Islet of Langerhans (tissue), 1 donor: Measurements from ENCODE around the gene TICRR.
"Not testable (repeated sequence)": the region's sequence is repeated elsewhere in the genome, so short reads cannot be mapped to it uniquely, and the experiment has no call there.

Experiments used
- FAIRE-seq: peaks from one replicate; lab custom pipeline; 2011; peaks lifted over from hg19 to GRCh38; lab: Jason Lieb, UNC

Gene TICRR

DNA sequence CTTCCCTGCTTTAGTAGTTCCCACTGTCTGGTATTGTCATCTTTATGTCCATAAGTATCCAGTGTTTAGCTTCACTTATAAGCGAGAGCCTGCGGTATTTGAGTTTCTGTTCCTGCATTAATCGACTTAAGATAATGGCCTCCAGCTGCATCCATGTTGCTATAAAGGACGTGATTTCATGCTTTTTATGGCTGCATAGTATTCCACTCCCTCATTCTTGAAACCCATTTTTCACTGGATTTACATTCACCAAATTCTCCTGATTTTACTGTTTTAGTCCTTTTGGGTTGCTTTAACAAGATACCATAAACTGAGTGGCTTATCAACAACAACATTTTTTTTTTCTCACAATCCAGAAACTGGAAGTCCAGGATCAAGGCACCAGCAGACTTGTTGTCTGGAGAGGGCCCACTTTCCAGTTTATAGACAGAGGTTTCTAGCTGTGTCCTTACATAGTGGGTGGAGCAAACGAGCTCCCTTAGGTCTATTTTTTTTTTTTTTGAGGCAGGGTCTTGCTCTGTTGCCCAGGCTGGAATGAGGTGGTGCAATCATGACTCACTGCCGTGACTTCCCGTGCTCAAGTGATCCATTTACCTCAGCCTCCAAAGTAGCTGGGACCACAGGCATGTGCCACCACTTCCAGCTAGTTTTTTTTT is 6.1 kb upstream of the TICRR start:
- FAIRE-seq, result no peak

DNA sequence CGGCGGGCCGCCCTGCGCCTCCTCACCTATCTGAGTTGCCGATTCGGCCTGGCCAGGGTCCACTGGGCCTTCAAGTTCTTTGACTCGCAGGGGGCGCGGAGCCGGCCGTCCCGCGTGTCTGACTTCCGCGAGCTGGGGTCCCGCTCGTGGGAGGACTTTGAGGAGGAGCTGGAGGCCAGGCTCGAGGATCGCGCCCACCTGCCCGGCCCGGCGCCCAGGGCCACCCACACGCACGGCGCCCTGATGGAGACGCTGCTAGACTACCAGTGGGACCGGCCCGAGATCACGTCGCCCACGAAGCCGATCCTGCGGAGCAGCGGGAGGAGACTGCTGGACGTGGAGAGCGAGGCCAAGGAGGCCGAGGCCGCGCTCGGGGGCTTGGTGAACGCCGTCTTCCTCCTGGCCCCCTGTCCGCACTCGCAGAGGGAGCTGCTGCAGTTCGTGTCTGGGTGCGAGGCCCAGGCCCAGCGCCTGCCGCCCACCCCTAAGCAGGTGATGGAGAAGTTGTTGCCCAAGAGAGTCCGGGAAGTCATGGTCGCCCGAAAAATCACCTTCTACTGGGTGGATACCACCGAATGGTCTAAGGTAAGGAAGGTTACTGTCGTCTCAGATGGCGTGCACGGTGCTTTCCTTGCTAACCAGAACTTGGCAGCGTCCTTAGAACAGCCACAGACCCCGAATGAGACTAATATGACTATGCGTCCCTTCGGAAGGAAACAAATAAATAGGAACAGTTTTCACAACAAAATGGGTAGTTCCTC is 567 bp downstream of the TICRR start:
- FAIRE-seq, result no peak

DNA sequence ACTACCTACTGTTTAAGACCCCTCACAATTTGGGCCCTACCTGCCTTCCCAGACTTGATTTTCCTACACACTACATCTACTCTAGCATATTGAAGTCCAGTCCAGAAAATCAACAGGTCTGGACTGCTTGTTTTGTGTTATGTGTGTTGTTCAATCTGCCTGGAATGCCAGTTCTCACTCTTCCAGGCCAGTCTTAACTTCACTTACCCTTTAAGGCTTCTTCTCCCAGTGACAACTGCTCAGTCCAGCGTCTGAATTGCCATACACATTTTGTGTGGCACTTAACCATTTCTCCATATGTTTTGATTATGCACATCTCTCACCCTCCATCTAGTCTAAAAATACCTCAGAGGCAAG is 1.1 kb downstream of the TICRR start:
- no peak for FAIRE-seq

DNA sequence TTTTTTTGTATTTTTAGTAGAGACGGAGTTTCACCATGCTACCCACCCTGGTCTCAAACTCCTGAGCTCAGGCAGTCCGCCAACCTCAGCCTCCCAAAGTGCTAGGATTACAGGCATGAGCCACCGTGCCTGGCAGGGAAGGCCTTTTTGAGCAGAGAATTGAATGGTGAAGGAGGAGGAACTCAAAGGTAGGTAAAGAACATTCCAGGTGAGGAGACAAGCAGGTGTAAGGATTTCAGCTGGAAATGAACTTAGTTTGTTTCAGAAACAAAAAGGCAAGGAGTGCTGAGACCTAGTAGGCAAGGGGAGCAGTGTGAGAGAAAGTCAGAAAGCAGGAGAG is 2.5 kb downstream of the TICRR start:
- FAIRE-seq, result no peak

DNA sequence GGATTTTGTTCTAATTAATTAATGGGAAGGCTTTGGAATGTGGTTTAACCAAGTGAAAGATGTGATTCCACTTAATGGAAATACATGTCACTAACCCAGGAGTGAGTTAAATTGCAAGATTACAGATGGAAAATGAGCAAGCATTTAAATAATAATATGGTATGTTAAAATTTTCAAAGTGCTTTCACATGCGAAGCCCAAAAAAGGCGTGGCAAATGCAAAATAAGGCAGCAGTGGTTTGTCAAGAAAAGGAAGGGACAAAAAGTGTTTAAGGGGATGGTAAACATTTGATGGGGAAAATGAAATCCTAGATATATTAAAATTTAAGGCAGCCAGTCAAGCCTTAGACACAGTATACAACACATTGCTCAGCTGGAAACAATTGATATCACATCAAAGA is 2.9 kb downstream of the TICRR start:
- no peak for FAIRE-seq

DNA sequence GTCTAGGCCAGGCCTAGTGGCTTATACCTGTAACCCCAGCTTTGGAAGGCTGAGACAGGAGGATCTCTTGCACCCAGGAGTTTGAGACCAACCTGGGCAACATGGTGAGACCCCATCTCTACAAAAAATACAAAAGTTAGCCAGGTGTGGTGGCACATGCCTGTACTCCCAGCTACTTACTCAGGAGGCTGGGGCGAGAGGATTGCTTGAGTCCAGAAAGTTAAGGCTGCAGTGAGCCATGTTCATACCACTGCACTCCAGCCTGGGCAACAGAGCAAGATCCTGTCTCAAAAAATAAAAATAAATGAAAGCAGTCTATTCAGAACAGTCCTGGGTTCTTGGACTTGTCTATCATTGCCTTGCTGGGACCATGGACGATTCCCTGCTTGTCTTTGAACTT is 5.5 kb downstream of the TICRR start:
- not testable (repeated sequence) for FAIRE-seq

DNA sequence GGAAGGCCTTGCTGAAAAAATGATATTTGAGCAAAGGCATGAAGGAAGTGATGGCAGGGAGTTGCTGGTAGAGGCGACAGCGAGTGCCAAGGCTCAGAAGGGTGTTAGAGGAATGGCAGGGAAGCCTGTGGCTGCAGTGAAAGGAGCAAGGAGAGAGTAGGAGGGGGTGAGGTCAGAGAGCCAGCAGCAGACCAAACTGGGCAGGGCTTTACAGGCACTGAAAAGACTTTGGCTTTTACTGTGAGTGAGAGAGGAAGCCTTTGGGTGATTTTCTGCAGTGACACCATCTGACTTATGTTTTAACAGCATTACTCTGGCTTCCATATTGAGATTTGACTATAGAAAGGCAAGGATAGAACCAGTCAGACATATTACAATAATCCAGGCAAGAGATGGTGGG is 11.4 kb downstream of the TICRR start:
- no peak for FAIRE-seq

DNA sequence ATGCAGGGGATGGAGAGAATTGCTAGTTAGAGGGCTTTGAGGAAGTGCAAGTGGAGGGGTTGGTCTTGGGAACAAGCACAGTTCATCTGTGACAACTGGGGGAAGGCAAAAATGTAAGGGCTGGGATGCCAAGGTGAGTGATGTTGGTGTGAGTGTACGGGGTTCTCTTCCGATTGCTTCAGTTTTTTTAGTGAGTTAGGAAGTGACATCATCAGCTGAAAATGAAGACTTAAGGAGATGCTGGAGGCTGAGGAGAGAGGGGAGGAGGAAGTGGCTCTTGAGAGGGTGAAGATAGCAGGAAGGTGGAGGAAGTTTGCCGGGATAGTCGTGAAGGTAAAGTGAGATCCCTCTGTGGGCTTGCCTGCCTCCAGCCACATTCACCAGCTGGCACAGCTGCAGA is 12.7 kb downstream of the TICRR start:
- no peak for FAIRE-seq

DNA sequence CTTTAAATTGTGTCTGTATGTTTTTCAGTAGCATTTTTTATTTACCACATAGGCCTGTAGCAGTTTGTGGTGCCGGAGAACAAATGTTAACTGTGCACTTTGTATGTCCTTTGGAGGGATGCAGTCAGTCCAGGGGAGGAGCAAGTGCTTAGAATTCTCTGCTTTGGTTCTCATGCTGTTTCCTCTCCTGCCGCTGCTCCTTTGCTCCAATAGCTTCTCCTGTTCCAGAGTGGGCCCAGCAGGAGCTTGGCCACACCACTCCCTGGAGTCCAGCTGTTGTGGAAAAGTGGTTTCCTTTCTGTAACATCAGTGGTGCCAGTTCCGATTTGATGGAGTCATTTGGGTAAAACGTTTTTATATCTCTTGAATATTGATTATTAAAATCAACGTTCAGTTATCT is 16.6 kb downstream of the TICRR start:
- FAIRE-seq, result no peak

DNA sequence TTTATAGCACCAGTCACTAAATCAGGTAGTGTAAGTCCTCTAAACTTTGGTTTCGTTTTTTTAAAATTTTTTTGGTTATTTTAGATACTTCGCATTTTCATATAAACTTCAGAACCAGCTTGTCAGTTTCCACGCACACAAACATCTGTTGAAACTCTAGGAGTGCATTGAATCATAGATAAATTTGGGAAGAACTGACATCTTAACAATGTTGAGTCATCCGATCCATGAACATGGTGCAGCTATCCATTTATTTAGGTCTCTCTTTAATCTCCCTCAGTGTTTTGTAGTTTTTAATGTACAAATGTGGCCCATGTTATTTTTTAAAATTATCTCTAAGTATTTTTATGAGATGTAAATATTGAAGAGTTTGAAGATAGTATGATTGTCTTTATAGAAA is 17.7 kb downstream of the TICRR start:
- FAIRE-seq, result no peak

DNA sequence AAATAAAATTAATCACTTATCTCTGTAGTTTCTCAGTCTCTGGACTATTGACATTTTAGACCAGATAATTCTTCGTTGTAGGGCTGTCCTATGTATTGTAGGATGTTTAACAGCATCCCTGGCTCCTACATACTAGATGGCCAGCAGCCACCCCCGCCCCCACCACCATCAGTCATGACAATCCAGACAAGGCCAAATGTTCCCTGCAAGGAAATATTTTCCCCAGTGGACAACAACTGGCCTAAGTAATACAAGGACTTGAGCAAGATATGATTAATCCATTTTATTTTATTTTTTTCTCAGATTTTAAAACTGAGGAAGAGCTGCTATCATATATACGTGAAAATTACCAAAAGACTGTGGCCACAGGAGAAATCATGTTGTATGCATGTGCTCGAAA is 23.8 kb downstream of the TICRR start:
- no peak for FAIRE-seq

DNA sequence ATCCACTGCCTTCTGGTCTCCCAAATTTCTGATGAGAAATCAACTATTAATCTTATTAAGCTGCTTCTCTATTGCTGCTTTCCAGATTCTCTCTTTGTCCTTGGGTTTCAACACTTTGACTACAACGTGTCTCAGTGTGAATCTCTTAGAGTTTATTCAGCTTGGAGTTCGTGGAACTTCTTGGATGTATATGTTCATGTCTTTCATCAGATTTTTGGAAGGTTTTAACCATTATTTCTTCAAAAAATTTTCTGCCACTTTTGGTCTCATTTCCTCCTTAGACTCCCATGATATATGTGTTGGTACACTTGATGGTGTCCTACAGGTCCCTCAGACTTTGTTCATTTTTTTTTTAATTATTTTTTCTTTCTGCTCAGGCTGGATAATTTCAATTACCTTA is 36.0 kb downstream of the TICRR start:
- FAIRE-seq, result no peak

DNA sequence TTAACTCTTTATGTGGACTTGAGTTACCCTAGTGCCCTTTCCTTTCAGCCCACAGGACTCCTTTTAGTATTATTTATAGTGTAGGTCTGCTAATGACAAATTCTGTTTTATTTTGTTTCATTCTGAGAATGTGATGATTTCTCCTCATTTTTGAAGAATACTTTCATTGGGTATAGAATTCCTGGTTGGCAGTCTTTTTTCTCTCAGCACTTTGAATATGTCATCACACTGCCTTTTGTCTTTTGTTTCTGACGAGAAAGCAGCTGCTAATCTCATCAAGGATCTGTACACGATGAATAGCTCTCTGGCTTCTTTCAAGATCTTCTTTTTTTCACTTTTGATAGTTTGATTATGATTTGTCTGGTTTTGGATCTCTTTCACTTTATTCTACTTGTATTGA is 37.8 kb downstream of the TICRR start:
- no peak for FAIRE-seq

DNA sequence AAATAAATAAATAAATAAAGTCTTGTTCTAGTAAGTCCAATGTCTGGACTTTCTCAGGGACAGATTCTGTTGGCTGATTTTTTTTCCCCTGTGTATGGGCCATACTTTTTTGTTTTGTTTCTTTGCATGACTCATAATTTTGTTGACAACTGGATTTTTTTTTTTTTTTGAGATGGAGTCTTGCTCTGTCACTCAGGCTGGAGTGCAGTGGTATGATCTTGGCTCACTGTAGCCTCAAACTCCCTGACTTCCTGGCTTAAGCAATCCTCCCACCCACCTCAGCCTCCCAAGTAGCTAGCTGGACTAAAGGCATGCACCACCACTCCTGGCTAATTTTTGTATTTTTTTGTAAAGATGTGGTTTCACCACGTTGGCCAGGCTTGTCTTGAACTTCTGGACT is 38.9 kb downstream of the TICRR start:
- no peak for FAIRE-seq

DNA sequence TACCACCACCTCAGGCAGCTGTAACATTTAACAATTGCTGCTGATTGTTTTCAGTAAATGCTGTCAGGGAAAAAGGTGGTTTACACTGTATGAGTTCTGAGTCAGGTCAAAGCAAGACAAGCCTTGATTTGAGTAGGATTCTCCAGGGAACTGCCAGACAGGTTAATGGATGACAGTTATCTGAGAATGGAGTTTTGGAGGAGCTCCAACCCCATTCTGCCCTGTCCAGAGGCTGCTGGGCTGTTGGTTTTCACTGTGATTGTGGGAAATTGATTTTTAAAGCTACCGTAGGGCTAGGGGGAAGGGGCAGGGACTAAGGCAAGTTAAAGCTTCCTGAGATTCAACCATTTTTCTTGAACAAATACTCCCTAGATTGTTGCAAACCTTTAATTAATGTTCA is 39.9 kb downstream of the TICRR start:
- no peak for FAIRE-seq

DNA sequence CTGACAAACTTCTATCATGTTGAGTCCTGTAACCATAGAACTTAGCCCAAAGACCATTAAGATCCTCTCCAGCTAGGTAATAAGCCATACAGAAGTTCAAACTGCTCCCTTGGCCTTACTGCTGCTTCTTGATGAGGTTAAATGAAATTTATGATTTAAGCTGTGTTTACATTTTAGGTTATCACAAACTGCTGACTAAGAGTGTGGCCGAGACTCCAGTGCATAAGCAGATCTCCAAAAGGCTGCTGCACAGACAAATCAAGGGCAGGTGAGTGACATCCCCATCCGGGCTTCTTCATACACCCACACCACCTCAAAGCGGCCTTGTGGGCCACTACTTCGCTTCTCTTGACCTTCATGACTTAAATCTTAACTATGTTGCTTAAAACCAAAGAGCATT is 41.0 kb downstream of the TICRR start:
- no peak for FAIRE-seq

DNA sequence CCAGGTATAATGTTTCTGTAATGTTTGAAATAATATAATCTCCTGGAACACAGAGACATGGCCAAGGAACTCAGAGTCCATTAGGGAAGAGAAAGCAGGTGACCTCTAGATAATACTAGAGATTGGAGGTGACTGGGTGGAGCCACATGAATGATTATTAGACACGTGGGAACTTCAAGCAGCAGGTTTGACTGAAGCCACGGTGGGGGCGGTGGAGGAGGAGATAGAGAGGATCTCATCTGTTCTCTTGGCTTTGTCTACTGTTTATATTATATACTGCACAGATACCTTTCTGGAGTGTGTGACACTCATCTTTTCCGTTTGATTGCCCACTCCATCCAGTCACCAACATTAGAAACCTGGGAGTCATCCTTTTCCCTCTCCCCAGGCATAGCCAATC is 46.3 kb downstream of the TICRR start:
- FAIRE-seq, result no peak

DNA sequence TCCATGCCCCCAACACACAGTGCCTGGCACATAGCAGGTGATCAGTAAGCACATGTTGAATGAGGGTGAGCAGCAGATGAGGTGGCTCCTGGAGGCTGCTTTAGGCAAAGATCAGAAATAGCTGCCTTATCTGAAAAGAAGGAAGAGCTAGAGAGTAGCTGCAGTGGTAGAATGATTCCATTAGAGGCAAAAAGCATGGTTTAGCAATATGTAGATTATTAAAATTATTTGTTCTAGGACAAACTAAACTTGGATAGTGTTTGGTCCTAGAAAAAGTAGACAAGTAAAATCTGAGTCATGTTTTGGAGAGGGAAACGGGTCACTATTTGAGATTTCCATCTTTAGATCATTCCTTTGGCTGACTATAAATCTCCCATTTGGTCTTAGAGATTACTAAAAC is 47.9 kb downstream of the TICRR start:
- FAIRE-seq, result no peak

DNA sequence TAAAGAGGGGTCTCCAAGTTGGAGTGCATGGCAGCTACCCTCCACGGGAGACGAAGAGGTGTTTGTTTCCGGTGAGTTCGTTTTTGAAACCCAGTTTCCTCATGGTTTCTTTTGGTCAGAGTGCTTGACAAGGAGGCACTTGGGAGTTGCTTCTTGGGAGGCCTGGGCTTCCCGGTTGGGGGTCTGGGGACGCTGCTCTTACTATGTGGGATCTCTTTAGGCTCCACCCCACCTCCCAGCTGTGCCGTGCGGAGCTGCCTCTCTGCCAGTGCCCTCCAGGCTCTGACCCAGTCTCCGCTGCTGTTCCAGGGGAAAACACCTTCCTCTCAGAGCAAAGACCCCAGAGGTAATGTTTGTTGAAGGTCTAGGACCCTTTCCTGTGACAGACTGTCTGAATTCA is 50.4 kb downstream of the TICRR start:
- FAIRE-seq, result no peak

DNA sequence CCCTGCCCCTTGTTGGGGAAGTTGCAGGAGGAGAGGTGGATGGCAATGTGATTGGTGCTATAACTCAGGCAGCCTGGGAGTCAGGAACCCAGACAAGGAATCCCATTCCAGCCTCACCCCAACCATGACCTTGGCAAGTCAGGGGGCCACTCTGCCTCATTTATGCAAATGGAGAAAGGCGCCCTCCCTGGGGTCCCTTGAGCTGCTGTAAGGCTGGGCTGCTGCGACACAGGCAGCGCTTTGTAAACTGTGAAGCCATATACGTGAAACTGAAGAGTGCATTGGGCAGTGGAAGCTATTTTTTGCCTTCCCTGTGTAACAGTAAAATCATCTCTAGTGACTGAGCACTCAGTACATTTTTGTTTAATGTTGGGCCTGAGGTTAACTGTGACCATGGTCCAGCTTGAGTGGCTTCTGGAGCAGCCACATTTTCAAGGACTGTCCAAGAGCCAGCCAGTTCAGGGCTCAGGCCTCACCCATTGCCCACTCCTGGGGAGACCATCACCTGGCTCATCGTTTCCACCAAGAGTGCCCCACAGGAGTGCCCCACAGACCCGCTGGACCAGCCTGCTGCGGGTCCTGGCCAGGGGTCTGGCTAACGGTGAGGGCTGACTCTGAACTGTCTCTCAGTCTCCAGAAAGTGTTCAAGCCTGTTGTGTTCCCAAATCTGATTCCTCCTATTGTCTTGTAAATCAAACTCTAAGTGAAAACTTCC is 52.1 kb downstream of the TICRR start:
- FAIRE-seq, result no peak

DNA sequence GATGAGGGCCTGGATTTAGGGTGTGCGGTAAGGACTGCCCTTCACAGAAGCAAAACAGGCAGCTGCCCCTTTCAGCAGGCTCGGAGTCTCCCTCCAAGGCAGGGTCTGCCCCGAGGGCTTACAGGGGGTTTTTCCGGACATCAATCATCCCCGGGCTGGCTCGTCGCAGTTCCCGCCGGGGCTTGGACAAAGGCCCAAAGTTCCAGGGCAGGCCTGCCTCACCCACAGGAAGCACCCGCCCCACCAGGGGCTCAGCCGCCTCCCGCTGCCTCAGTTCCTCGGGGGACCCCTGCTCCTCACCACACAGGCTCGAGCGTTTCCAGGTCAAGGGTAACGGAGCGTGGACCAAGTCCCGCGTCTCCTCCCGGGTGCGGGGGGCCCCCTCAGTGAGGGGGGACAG is 53.0 kb downstream of the TICRR start:
- no peak for FAIRE-seq

DNA sequence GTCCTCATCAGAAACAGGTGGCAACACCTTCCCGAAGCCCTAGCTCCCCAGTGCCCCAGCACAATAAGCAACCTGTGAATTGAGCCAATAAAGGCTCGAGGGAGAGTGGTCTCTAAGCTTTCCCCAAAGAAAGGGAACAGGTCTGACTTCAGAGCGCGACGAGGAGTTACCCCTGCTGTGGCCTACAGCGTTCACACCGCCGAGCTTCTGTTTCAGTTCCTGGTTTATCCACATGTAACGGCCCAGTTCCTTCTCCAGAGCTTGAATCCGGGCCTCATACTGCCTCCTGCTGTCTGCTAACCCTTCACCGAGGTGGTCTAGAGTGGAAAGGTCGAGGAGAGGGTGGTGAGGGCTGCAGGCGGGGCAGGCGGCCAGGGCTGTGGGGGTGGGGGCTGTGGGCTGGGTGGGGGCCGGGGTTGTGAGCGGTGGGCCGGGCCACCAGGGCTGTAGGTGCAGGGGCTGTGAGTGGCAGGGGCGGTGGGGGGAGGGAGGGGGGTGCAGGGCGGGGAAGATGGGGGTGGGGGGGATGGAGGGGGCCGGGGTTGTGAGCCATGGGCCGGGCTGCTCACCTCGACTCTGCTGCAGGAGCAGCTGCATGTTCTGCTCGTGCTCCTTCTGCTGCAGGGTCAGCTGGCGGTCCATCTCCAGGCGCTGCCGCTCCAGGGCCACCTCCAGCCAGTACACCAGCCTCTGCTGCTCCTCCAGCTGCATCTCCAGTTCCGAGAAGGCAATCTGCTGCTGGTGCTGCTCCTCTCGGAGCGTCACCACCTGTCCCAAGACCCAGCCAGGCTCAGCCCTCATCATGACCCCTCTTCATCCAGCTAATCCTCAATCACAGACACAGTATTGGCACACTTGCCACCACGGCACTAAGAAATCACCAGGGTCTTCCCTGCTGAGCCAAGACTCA is 53.8 kb downstream of the TICRR start:
- no peak for FAIRE-seq

DNA sequence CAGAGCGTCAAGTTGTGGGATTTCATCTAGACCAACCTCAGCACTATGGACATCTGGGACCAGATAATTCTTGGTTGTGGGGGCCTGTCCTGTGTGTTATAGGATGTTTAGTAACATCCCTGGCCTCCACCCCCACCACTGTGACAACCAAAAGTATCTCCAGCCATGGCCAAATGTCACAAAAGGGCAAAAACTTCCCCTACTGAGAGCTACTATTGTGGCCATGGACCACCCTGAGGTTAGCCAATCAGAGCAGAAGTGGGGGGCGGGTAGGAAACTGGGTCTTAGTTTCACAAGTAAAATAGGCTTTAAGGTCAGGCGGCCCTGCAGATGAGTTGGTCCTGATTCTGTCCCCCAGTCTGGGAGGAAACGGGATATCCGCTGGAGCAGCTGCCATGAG is 54.6 kb downstream of the TICRR start:
- no peak for FAIRE-seq
